HG02759 (cell line): ENCODE data around the gene RAB8A.
"Not testable (repeated sequence)": the region's sequence is repeated elsewhere in the genome, so short reads cannot be mapped to it uniquely, and the experiment has no call there.

Experiments used
- ATAC-seq: cut with Tn5 transposase; IDR thresholded peaks from one replicate; pipeline ENCODE4 v1.9.1; 2021; ENCODE audit warnings: mild to moderate bottlenecking, moderate library complexity; ENCODE audit not compliant: unreplicated experiment

Gene RAB8A

DNA sequence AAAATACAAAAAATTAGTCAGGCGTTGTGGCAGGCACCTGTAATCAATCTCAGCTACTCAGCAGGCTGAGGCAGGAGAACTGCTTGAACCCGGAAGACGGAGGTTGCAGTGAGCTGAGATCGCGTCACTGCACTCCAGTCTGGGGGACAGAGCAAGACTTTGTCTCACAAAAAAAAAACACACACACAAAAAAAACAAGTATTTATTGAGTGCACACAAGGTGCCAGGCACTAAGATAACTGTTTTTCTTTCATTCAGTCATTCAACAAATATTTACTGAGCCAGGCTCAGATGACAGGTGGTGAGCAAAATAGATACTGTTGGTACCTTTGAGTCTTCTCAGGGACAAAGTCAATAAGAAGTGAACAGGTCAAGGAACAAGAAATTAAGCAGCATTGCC is 55.4 kb downstream of the RAB8A start:
- no peak for ATAC-seq

DNA sequence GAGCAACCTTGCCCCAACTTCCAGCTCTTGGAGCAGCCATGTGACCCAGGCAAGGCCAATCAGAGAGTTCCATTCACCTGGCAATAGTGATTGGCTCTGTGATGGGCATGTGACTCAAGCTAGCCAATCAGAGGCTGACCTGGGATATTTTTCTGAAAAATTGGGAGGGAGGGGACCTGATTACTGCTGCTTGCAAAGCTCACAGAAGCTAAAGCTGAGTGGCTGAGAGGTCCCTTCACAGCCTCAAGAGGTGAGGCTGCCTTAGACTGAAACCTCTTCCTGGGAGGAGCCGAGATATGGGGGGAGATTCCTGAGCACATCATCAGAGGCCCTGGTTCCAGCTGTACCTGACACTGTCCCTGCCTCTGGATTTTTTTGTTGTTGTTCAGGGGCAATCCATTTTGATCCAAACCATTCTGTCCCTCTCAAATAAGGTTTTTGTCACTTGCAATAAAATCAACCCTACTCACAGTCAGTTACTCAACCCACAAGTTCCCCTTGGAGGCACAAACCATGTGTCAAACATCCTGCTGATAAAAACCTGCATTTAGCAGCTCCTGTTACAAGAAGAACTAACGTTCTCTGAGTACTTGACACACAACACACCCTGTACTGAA is 56.9 kb downstream of the RAB8A start:
- ATAC-seq = no peak

DNA sequence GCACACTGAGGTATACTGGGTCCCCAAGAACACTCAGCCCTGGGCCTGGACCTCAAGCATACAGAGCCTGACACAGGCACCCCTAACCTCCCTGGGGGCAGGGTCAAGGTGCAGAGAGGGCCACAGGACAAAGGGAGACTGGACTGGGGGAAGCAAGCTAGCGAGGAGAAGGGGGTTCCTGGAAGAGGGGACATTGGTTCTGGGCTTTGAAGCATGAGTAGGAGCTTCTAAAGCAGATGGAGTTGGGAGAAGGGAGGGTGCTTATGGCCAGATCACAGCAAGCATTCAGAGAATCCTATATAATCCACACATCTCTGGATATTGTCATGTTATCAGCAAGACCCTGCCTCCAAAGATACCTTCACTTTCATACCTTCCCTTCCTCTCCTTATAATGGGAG is 58.4 kb downstream of the RAB8A start:
- ATAC-seq = no peak

DNA sequence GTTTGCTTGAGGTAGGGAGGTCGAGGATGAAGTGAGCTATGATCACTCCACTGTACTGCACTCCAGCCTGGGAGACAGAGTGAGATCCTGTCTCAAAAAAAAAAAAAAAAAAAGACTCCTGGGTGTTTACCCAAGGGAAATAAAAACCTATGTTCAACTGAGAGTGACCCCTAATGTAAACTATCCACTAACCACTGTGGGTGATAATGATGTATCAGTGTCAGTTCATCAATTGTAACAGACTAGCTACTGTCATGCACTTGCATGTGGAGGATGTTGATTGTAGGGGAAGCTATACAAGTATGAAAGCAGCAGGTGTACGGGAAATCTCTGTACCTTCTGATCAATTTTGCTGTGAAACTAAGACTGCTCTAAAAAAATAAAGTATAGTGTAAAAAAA is 64.3 kb downstream of the RAB8A start:
- no peak for ATAC-seq

DNA sequence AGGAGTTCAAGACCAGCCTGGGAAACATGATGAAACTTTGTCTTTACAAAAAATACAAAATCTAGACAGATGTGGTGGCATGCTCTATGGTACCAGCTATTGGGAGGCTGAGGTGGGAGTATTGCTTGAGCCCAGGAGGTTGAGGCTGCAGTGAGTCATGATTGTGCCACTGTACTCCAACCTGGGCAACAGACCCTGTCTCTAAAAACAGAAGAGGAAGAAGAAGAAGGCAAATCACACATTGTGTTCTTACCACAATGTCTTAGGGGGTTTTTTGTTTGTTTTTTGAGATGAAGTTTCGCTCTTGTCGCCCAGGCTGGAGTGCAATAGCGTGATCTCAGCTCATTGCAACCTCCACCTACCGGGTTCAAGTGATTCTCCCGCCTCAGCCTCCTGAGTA is 67.2 kb downstream of the RAB8A start:
- ATAC-seq = not testable (repeated sequence)

DNA sequence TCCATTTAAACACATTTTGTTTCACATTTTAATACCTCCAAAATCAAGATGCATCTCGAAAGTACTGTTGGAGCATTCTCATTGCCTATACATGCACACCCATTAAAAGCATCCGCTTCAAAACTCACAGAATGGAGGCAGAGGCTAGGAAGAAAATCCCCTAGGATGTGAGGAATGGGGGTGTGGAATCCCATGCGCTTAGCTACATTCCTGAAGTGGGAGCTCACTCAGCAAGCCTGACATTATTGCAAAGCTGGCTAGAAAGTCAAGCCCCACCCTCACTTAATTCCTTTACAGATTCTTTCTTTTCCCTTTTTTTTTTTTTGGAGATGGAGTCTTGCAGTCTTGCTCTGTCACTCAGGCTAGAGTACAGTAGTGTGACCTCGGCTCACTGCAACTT is 68.9 kb downstream of the RAB8A start:
- no peak for ATAC-seq
